ENCODE results near the gene ZNF750. TPM values are rescaled to one million over a fixed set of nuclear protein-coding genes. Genes with fewer than 3 reads are reported as not detected.

ZNF750 gene
- total and polyA plus RNA-seq, 2 of the 13 experiments (the other 11 are each of a cell fraction or from before 2014, with no cell fraction given) = not detected

DNA sequence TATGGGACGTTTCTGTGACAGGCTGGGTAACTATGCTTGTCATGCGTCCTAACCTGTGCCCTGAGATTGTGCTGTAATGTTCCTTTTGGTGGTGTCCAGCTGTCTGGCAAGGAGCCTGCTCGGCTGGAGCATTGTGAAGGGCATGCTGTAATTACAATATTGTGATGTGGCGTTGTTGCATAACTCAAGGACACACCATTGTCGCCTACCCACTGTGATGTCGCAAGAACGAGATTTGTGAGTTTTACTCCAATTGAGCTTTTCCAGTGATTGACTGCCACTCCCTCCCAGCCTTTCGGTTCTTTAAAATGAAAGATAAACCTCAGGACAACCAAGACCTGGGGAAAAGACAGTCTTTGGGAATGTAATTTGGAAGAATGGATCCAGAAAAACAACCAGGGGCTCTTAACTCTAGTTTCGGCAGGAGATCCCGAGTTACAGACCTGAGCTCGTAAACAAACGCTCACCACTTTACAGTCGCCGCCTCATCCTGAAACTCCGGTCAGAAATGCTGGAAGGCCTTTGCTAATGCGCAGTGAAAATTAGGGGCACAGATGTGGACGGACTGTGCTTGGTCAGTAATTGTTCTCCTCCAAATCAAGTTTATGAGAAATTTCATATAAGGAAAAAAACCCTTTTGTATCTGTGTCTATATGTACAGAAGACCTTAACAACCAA, 1.3 kb downstream of the ZNF750 start (continued):
- TF ChIP-seq, protein P1, sequence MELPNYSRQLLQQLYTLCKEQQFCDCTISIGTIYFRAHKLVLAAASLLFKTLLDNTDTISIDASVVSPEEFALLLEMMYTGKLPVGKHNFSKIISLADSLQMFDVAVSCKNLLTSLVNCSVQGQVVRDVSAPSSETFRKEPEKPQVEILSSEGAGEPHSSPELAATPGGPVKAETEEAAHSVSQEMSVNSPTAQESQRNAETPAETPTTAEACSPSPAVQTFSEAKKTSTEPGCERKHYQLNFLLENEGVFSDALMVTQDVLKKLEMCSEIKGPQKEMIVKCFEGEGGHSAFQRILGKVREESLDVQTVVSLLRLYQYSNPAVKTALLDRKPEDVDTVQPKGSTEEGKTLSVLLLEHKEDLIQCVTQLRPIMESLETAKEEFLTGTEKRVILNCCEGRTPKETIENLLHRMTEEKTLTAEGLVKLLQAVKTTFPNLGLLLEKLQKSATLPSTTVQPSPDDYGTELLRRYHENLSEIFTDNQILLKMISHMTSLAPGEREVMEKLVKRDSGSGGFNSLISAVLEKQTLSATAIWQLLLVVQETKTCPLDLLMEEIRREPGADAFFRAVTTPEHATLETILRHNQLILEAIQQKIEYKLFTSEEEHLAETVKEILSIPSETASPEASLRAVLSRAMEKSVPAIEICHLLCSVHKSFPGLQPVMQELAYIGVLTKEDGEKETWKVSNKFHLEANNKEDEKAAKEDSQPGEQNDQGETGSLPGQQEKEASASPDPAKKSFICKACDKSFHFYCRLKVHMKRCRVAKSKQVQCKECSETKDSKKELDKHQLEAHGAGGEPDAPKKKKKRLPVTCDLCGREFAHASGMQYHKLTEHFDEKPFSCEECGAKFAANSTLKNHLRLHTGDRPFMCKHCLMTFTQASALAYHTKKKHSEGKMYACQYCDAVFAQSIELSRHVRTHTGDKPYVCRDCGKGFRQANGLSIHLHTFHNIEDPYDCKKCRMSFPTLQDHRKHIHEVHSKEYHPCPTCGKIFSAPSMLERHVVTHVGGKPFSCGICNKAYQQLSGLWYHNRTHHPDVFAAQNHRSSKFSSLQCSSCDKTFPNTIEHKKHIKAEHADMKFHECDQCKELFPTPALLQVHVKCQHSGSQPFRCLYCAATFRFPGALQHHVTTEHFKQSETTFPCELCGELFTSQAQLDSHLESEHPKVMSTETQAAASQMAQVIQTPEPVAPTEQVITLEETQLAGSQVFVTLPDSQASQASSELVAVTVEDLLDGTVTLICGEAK (IDR thresholded peaks at IDR 0.05) = no peak
- TF ChIP-seq, protein P1 (CRISPR knock-in tag; IDR thresholded peaks at IDR 0.05) = no peak
- no peak for TF ChIP-seq ZNF44 (CRISPR knock-in tag; IDR thresholded peaks at IDR 0.05)
- 0 out of 2 replicates have a peak, but pooled peaks have one; percentile 37 for TF ChIP-seq NFYC (CRISPR knock-in tag; IDR thresholded peaks at IDR 0.05)
- TF ChIP-seq ZNF12 (CRISPR knock-in tag; IDR thresholded peaks at IDR 0.05) = peak; percentile 77; the same call in 1 of the 2 replicates
- no peak for TF ChIP-seq MAFF (IDR thresholded peaks at IDR 0.05; ENCODE audit: low read depth, low read length)
- TF ChIP-seq, protein P2, sequence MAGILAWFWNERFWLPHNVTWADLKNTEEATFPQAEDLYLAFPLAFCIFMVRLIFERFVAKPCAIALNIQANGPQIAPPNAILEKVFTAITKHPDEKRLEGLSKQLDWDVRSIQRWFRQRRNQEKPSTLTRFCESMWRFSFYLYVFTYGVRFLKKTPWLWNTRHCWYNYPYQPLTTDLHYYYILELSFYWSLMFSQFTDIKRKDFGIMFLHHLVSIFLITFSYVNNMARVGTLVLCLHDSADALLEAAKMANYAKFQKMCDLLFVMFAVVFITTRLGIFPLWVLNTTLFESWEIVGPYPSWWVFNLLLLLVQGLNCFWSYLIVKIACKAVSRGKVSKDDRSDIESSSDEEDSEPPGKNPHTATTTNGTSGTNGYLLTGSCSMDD (CRISPR knock-in tag; IDR thresholded peaks at IDR 0.05) = no peak
- TF ChIP-seq PHF21A (CRISPR knock-in tag; IDR thresholded peaks at IDR 0.05) = peak; percentile 54; the same call in 1 of the 2 replicates
- TF ChIP-seq ZNF331 (CRISPR knock-in tag; IDR thresholded peaks at IDR 0.05) = peak; percentile 95
- no peak for TF ChIP-seq ZNF468 (CRISPR knock-in tag; IDR thresholded peaks at IDR 0.05)
- TF ChIP-seq LCORL (IDR thresholded peaks at IDR 0.05) = no peak
- peak; percentile 87 for TF ChIP-seq LCORL (CRISPR knock-in tag; IDR thresholded peaks at IDR 0.05)
- peak; percentile 46; the same call in 1 of the 2 replicates for TF ChIP-seq ERF (CRISPR knock-in tag; IDR thresholded peaks at IDR 0.05)
- TF ChIP-seq GATAD1 (CRISPR knock-in tag; IDR thresholded peaks at IDR 0.05) = peak; percentile 76
- TF ChIP-seq FOSL2 (CRISPR knock-in tag; IDR thresholded peaks at IDR 0.05) = peak; percentile 81
- TF ChIP-seq HNRNPLL (IDR thresholded peaks at IDR 0.05; ENCODE audit: low read depth, low read length, poor library complexity, severe bottlenecking) = no peak
- TF ChIP-seq, protein P3, sequence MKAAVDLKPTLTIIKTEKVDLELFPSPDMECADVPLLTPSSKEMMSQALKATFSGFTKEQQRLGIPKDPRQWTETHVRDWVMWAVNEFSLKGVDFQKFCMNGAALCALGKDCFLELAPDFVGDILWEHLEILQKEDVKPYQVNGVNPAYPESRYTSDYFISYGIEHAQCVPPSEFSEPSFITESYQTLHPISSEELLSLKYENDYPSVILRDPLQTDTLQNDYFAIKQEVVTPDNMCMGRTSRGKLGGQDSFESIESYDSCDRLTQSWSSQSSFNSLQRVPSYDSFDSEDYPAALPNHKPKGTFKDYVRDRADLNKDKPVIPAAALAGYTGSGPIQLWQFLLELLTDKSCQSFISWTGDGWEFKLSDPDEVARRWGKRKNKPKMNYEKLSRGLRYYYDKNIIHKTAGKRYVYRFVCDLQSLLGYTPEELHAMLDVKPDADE (CRISPR knock-in tag; IDR thresholded peaks at IDR 0.05) = no peak
- peak; percentile 83 for TF ChIP-seq FOXO1 (CRISPR knock-in tag; IDR thresholded peaks at IDR 0.05)
- TF ChIP-seq, protein P4, sequence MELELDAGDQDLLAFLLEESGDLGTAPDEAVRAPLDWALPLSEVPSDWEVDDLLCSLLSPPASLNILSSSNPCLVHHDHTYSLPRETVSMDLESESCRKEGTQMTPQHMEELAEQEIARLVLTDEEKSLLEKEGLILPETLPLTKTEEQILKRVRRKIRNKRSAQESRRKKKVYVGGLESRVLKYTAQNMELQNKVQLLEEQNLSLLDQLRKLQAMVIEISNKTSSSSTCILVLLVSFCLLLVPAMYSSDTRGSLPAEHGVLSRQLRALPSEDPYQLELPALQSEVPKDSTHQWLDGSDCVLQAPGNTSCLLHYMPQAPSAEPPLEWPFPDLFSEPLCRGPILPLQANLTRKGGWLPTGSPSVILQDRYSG (CRISPR knock-in tag; IDR thresholded peaks at IDR 0.05) = 0 out of 2 replicates have a peak, but pooled peaks have one; percentile 41
